HS-27A (cell line): ENCODE results near the gene SERF2.
"Not testable (repeated sequence)": the region's sequence is repeated elsewhere in the genome, so short reads cannot be mapped to it uniquely, and the experiment has no call there.

Experiments used
- DNase-seq: peaks from one replicate; pipeline ENCODE4 v3.0.0-alpha.2; 2012; ENCODE audit warnings: low read depth, missing footprints

SERF2 gene

DNA sequence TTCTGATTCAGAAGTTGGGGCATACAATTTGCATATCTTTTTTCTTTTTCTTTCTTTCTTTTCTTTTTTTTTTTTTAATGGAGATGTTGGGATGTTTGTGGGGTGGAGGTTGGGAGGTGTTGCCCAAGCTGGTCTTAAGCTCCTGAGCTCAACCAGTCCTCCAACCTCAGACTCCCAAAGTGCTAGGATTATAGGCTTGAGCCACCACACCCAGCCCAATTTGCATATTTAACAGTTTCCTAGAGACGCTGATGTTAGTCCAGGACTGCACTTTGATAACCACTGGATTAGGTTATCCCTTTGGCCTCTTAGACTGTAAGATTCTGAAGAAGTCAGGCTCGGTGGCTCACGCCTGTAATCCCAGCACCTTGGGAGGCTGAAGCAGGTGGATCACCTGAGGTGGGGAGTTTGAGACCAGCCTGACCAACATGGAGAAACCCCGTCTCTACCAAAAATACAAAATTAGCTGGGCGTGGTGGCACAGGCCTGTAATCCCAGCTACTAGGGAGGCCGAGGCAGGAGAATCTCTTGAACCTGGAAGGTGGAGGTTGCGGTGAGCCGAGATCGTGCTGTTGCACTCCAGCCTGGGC, 37.9 kb downstream of the SERF2 start:
- not testable (repeated sequence) for DNase-seq

DNA sequence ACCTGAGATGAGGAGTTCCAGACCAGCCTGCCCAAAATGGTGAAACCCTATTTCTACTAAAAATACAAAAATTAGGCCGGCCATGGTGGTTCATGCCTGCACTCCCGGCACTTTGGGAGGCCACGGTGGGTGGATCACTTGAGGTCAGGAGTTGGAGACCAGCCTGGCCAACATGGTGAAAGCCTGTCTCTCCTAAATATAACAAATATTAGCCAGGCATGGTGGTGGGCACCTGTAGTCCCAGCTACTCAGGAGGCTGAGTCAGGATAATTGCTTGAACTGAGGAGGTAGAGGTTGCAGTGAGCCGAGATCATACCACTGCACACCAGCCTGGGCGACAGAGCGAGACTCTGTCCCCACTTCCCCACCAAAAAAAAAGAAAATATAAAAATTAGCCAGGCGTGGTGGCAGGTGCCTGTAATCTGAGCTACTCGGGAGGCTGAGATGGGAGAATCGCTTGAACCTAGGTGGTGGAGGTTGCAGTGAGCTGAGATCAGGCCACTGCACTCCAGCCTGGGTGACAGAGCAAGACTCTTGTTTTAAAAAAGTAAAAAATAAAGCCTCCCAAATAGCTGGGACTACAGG, 38.7 kb downstream of the SERF2 start:
- DNase-seq = not testable (repeated sequence)

DNA sequence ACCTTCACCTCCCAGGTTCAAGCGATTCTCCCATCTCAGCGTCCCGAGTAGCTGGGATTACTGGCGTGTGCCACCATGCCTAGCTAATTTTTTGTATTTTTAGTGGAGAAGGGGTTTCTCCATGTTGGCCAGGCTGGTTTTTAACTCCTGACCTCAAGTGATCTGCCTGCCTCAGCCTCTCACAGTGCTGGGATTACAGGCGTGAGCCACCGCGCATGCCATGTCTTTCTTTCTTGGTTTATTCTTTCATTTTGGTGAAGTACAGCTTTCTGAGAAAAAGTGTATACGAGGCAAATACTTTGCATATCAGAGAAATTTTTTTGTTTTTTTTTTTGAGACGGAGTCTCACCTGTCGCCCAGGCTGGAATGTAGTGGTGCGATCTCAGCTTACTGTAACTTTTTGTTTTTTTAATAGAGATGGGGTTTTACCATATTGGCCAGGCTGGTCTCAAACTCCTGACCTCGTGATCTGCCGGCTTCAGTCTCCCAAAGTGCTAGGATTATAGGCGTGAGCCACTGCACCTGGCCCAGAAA, 39.5 kb downstream of the SERF2 start:
- not testable (repeated sequence) for DNase-seq

DNA sequence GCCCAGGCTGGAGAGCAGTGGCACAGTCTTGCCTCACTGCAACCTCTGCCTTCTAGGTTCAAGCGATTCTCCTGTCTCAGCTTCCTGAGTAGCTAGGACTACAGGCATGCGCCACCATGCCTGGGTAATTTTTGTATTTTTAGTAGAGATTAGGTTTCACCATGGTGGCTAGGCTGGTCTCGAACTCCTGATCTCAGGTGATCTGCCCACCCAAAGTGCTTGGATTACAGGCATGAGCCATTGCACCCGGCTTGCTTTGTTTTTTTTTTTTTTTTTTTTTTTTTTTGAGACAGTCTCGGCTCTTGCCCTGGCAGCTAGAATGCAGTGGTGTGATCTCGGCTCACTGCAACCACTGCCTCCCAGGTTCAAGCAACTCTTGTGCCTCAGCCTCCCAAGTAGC, 40.4 kb downstream of the SERF2 start:
- DNase-seq = not testable (repeated sequence)

DNA sequence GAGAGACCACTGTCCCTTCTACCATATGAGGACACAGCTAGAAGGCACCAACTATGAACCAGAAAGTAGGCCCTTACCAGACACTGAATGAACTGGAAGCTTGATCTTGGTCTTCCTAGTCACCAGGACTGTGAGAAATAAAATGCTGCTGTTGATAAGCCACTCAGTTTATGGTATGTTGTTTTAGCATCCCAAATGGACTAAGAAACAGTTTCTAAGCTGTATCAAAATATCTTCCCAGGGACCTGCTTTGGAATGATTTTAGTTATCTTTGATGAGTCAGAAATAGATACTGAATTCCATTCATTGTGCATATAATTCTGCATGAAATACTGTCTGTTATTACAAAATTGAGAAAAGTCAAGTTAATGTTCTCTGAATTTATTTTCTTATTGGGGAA, 53.3 kb downstream of the SERF2 start:
- DNase-seq = no peak
